ENCODE measurements around the gene DHFR2. TPM values are rescaled to one million over a fixed set of nuclear protein-coding genes. Genes with fewer than 3 reads are reported as not detected.

Gene DHFR2
- total and polyA plus RNA-seq, 7 donors: 1.2 to 5.4 (median 4.2) TPM

- TF ChIP-seq POLR2AphosphoS5 (IDR thresholded peaks at IDR 0.05): no peak
- TF ChIP-seq POLR2A (IDR thresholded peaks at IDR 0.05): no peak
- TF ChIP-seq, protein P1, sequence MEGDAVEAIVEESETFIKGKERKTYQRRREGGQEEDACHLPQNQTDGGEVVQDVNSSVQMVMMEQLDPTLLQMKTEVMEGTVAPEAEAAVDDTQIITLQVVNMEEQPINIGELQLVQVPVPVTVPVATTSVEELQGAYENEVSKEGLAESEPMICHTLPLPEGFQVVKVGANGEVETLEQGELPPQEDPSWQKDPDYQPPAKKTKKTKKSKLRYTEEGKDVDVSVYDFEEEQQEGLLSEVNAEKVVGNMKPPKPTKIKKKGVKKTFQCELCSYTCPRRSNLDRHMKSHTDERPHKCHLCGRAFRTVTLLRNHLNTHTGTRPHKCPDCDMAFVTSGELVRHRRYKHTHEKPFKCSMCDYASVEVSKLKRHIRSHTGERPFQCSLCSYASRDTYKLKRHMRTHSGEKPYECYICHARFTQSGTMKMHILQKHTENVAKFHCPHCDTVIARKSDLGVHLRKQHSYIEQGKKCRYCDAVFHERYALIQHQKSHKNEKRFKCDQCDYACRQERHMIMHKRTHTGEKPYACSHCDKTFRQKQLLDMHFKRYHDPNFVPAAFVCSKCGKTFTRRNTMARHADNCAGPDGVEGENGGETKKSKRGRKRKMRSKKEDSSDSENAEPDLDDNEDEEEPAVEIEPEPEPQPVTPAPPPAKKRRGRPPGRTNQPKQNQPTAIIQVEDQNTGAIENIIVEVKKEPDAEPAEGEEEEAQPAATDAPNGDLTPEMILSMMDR (IDR thresholded peaks at IDR 0.05): no peak
- TF ChIP-seq EP300 (IDR thresholded peaks at IDR 0.05): no peak
- WGBS, 2 donors: 94 to 98% methylated on average over 1 of the region's 1 CpG
- intact Hi-C loops (cut with DNase I): no loop called here
These were observed 36.6 kb upstream of the DHFR2 start for GRCh38 chr3:94099311-94099710.

DNA sequence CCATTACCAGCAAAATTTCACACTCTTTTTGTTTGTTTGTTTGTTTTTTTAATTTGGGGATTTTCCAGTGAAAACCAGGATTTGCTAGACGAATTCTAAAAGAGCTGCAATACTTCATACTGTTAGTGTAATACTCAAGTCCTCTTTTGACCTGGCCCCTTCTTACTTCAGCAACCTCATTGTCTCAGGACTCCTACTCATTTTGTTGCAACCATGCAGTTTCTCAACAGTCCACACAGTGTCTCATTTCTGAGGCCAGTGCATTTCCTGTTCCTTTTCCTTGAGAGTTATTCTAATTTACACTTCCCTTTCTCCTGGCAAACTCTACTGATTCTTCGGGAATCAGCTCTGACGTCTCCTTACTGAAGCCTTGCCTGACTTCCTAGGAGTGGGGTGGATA is 35.7 kb upstream of the DHFR2 start:
- DNase-seq: no peak
- Histone ChIP-seq H3K4me1 (no peaks in the 10 kb centered on the region), H3K27ac (no peak overlapping the region), H3K4me3 (no peak overlapping the region), H3K36me3 (peaks cover 0 to 74% (median 14%) of the 10 kb centered on the region in 4 donors), H3K9me3 (no peaks in the 10 kb centered on the region), H3K27me3 (no peaks in the 10 kb centered on the region)
- no peak for TF ChIP-seq POLR2AphosphoS5 (IDR thresholded peaks at IDR 0.05)
- no peak for TF ChIP-seq POLR2A (IDR thresholded peaks at IDR 0.05)
- TF ChIP-seq EP300 (IDR thresholded peaks at IDR 0.05): no peak
- TF ChIP-seq, protein P1 (IDR thresholded peaks at IDR 0.05): no peak
- intact Hi-C loops (cut with DNase I): no loop called here
- WGBS, 2 donors: 76 to 84% methylated on average over 3 of the region's 3 CpGs

More at GRCh38 chr3:94099311-94099710, 36.6 kb upstream of the DHFR2 start:
- no peaks in the 10 kb centered on the region for H3K4me1 ChIP-seq
- H3K4me3 ChIP-seq: no peak overlapping the region
- no peak for DNase-seq
- no peaks in the 10 kb centered on the region for H3K27me3 ChIP-seq
- H3K36me3 ChIP-seq: peaks cover 0 to 74% (median 14%) of the 10 kb centered on the region in 4 donors
- no peak overlapping the region for H3K27ac ChIP-seq
- H3K9me3 ChIP-seq: no peaks in the 10 kb centered on the region

GRCh38 chr3:94095111-94095510 is 32.4 kb upstream of the DHFR2 start:
- no peaks in the 10 kb centered on the region for H3K27me3 ChIP-seq
- H3K4me3 ChIP-seq: no peak overlapping the region
- H3K9me3 ChIP-seq: no peaks in the 10 kb centered on the region
- TF ChIP-seq EP300 (IDR thresholded peaks at IDR 0.05): no peak
- TF ChIP-seq POLR2A (IDR thresholded peaks at IDR 0.05): no peak
- TF ChIP-seq POLR2AphosphoS5 (IDR thresholded peaks at IDR 0.05): no peak
- TF ChIP-seq, protein P1 (IDR thresholded peaks at IDR 0.05): no peak
- no peak overlapping the region for H3K27ac ChIP-seq
- no peaks in the 10 kb centered on the region for H3K4me1 ChIP-seq
- intact Hi-C loops (cut with DNase I): no loop called here
- DNase-seq: no peak
- WGBS, 2 donors: 95 to 97% methylated on average over 2 of the region's 2 CpGs
- peaks cover 0 to 73% (median 14%) of the 10 kb centered on the region in 4 donors for H3K36me3 ChIP-seq

DNA sequence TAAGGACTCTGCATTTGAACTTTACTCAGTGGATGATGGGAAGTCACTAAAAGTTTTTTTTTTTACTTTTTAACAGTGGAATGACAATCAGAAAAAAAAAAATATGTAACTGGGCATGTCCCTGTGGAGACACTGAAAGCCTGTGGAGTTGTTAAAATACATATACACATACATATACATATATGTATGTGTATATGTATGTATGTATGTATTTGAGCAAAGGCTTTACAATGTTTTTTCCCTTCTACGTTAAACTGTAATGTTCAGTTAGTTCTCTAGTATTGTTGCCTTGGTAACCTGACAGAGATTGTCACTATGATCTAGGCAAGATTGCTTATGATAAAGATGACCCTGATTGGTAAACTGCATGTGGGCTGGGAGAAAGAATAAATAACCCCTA is 30.4 kb upstream of the DHFR2 start:
- WGBS, 2 donors: 87 to 90% methylated on average over 1 of the region's 1 CpG
- Histone ChIP-seq H3K36me3 (peaks cover 0 to 61% (median 12%) of the 10 kb centered on the region in 4 donors), H3K27ac (no peak overlapping the region), H3K4me3 (no peak overlapping the region), H3K9me3 (no peaks in the 10 kb centered on the region), H3K4me1 (no peaks in the 10 kb centered on the region), H3K27me3 (no peaks in the 10 kb centered on the region)
- DNase-seq: no peak
- TF ChIP-seq EP300 (IDR thresholded peaks at IDR 0.05) (no peak), POLR2AphosphoS5 (IDR thresholded peaks at IDR 0.05) (no peak), POLR2A (IDR thresholded peaks at IDR 0.05) (no peak)
- TF ChIP-seq, protein P1 (IDR thresholded peaks at IDR 0.05): no peak
- intact Hi-C loops (cut with DNase I): no loop called here

DNA sequence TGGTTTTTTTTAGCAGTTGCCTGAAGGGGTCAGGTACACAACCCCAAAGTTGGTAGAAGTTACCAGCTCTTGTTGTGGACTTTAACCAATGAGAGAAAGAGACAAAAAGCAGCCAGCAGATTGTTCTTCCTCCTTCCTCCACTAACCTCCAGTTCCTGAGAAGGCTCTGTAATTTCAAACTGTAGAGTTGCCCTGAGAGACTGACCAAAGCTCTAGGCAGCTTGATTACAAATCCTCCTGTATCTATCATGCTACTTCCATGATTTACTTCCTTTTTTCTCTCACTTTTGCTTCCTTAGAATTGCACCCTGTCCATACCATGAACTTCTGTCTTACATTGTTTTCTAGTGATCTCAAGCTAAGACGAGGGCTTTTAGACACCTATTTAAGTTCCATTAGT is 29.4 kb upstream of the DHFR2 start:
- no peak overlapping the region for H3K27ac ChIP-seq
- H3K27me3 ChIP-seq: no peaks in the 10 kb centered on the region
- no peak for TF ChIP-seq EP300 (IDR thresholded peaks at IDR 0.05)
- peaks cover 0 to 53% (median 12%) of the 10 kb centered on the region in 4 donors for H3K36me3 ChIP-seq
- WGBS, 2 donors: 93 to 95% methylated on average over 1 of the region's 1 CpG
- H3K9me3 ChIP-seq: no peaks in the 10 kb centered on the region
- DNase-seq: no peak
- intact Hi-C loops (cut with DNase I): no loop called here
- H3K4me1 ChIP-seq: no peaks in the 10 kb centered on the region
- H3K4me3 ChIP-seq: no peak overlapping the region

All from sigmoid colon (tissue), 7 donors.